ENCODE measurements around the gene SCNN1G. TPM values are rescaled to one million over a fixed set of nuclear protein-coding genes. Genes with fewer than 3 reads are reported as not detected.

SCNN1G gene
- total RNA-seq, 4 donors from 2014 or later, result not detected

DNA sequence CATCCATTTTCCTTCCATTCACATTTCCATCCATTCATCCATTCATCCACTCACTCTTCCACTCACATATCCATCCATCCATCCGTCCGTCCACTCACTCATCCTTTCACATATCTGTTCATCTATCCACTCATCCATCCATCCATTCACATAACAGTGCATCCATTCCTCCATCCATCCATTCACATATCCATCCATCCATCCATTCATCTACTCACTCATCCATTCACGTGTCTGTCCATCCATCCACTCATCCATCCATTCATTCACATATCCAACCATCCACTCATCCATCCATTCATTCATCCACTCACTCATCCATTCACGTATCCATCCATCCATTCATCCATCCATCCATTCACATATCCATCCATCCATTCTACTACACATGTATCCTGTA lies 42.6 kb downstream of the SCNN1G start:
- ATAC-seq (ENCODE audit: low FRiP score), result no peak

DNA sequence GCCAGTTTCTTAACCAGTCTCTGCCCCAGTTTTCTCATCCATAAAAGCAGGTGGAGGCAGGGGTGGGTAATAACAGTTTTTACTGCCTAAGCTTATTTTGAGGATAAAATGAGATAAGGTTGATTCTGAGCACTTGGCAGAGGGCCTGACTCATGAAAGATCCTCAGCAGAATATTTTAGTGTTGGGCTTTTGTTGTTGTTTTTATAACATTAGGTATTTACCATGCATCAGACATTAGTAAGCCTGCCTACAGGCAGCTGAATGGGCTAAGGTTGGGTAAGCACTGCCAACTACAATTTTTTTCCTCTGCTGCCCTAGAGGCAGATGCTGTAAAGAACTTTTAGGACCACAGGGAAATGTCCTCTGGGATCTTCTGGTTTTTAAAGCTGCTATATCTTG lies 43.1 kb downstream of the SCNN1G start:
- DNase-seq (ENCODE audit: low spot score) (no peak), ATAC-seq (ENCODE audit: low FRiP score) (no peak)
- TF ChIP-seq, protein P1, sequence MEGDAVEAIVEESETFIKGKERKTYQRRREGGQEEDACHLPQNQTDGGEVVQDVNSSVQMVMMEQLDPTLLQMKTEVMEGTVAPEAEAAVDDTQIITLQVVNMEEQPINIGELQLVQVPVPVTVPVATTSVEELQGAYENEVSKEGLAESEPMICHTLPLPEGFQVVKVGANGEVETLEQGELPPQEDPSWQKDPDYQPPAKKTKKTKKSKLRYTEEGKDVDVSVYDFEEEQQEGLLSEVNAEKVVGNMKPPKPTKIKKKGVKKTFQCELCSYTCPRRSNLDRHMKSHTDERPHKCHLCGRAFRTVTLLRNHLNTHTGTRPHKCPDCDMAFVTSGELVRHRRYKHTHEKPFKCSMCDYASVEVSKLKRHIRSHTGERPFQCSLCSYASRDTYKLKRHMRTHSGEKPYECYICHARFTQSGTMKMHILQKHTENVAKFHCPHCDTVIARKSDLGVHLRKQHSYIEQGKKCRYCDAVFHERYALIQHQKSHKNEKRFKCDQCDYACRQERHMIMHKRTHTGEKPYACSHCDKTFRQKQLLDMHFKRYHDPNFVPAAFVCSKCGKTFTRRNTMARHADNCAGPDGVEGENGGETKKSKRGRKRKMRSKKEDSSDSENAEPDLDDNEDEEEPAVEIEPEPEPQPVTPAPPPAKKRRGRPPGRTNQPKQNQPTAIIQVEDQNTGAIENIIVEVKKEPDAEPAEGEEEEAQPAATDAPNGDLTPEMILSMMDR (IDR thresholded peaks at IDR 0.05), result no peak

More for the DNA sequence above, 42.6 kb downstream of the SCNN1G start:
- TF ChIP-seq, protein P1 (IDR thresholded peaks at IDR 0.05), result no peak
- no peak for DNase-seq (ENCODE audit: low spot score)

DNA sequence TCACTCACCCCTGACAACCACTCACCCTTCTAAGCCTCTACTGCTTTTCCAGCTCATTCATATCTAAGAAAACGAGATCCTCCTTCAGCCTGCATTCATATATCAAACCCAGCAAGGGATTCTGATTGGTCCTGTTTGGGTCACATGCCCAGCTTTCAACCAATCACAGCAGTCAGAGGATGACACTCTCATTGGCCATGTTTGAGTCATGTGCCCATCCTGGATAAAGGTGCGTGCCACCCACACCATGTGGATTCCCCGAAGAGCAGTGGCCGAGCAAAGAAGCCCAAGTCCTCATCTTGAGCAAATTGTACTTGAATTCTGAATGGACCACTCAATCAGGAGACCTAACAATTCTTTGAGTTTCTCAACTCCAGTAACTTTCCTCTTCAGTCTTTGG lies 45.0 kb downstream of the SCNN1G start:
- TF ChIP-seq, protein P1 (IDR thresholded peaks at IDR 0.05), result no peak
- DNase-seq (ENCODE audit: low spot score), result no peak

DNA sequence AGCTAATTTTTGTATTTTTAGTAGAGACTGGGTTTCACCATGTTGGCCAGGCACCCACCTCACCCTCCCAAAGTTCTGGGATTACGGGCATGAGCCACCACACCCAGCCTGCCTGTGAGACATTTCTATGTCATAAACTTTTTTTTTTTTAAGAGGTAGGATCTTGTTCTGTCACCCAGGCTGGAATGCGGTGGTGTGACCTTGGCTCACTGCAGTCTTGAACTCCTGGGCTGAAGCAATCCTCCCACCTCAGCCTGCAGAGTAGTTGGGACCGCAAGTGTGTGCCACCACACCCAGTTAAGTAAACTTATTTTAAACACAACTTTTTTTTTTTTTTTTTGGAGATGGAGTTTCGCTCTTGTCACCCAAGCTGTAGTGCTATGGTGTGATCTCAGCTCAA lies 47.2 kb downstream of the SCNN1G start:
- DNase-seq (ENCODE audit: low spot score) (no peak), ATAC-seq (ENCODE audit: low FRiP score) (no peak)
- TF ChIP-seq, protein P1 (IDR thresholded peaks at IDR 0.05), result no peak

More for the DNA sequence above, 45.0 kb downstream of the SCNN1G start:
- no peak for ATAC-seq (ENCODE audit: low FRiP score)

GRCh38 chr16:23232806-23233205 lies 50.3 kb downstream of the SCNN1G start:
- DNase-seq (ENCODE audit: low spot score) (no peak), ATAC-seq (ENCODE audit: low FRiP score) (no peak)
- TF ChIP-seq, protein P1 (IDR thresholded peaks at IDR 0.05), result no peak

DNA sequence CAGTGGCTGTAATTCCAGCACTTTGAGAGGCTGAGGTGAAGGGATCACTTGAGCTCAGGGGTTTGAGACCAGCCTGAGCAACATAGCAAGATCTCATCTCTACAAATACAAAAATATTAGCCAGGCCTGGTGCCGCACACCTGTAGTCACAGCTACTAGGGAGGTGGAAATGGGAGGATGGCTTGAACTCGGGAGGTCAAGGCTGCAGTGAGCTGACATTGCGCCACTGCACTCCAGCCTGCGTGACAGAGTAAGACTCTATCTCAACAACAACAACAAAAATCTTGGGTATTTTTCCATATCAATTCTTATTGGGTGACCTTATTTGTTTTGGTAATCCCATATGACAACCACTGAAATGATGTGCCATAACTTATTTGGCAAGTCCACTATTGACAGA lies 52.6 kb downstream of the SCNN1G start:
- ATAC-seq (ENCODE audit: low FRiP score), result no peak
- no peak for DNase-seq (ENCODE audit: low spot score)
- TF ChIP-seq, protein P1 (IDR thresholded peaks at IDR 0.05), result no peak

DNA sequence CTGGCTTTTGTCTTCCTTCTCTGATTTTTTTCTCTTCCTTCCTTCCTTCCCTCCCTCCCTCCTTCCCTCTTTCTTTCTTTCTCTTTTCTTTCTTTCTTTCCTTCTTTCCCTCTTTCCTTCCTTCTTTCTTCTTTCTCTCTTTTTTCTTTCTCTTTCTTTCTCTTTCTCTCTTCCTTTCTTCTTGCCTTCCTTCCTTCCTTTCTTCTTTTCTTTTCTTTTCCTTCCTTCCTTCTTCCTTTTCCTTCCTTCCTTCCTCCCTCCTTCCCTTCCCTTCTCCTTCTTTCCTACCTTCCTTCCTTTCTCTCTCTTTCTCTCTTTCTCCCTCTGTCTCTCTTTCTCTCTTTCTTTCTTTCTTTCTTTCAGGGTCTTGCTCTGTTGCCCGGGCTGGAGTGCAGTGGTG lies 54.4 kb downstream of the SCNN1G start:
- DNase-seq (ENCODE audit: low spot score), result no peak
- TF ChIP-seq, protein P1 (IDR thresholded peaks at IDR 0.05), result no peak
- no peak for ATAC-seq (ENCODE audit: low FRiP score)

Data from omental fat pad (tissue), 4 donors.